ENCODE results near the gene PTGDS.
"Not testable (repeated sequence)": the region's sequence is repeated elsewhere in the genome, so short reads cannot be mapped to it uniquely, and the experiment has no call there.

The PTGDS gene

DNA sequence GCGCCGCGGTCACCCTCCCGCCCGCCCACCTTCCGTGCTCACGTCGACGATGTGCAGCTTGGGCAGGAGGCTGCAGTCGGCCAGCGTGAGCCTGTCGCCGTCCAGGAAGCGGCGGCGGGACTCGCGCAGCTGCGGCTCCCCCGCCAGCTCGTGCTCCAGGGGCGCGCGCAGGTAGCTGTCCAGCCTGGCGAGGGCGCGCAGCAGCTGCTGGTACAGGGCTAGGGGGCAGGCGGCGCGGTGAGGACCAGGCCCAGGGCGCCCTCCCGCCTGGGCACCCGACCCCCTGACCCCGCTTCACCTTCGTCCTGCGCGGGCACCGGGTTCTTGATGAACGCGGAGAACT is 17.6 kb downstream of the PTGDS start:
- DNase-seq, result no peak
- Mint-ChIP-seq H3K27me3 (peaks cover 9% of the 10 kb centered on the region), H3K9me3 (no peaks in the 10 kb centered on the region), H3K4me3 (no peak overlapping the region), H3K36me3 (ENCODE audit: low read depth) (peaks cover 19% of the 10 kb centered on the region), H3K27ac (no peak overlapping the region), H3K4me1 (ENCODE audit: low read depth) (peaks cover 46% of the 10 kb centered on the region)

DNA sequence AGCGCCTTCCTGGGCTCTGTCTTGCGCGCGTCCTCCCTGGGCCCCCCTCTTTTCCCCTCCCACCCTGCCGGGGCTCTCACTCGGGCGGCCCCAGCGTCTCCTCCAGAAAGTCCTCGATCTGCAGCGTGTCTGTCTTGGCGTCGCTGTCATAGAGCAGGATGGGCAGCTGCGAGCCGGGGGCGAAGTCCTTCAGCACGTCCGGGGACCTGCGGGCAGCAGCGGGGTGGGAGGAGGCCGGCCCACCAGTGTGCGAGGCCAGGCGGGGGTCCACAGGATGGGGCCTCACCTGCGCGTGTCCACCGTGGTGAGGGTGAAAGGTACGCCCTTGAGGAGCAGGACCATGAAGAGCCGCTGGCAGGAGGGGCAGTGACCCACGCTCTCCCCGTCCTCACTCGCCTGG is 18.1 kb downstream of the PTGDS start:
- H3K27me3 Mint-ChIP-seq, result peaks cover 9% of the 10 kb centered on the region
- peaks cover 51% of the 10 kb centered on the region for H3K4me1 Mint-ChIP-seq (ENCODE audit: low read depth)
- DNase-seq, result no peak
- no peak overlapping the region for H3K4me3 Mint-ChIP-seq
- H3K36me3 Mint-ChIP-seq (ENCODE audit: low read depth), result peaks cover 19% of the 10 kb centered on the region
- H3K27ac Mint-ChIP-seq, result no peak overlapping the region
- H3K9me3 Mint-ChIP-seq, result no peaks in the 10 kb centered on the region

- Mint-ChIP-seq H3K27ac (no peak overlapping the region), H3K36me3 (ENCODE audit: low read depth) (peaks cover 19% of the 10 kb centered on the region), H3K27me3 (peaks cover 9% of the 10 kb centered on the region), H3K4me1 (ENCODE audit: low read depth) (peaks cover 55% of the 10 kb centered on the region), H3K9me3 (no peaks in the 10 kb centered on the region), H3K4me3 (no peak overlapping the region)
- DNase-seq, result no peak
These were observed 18.5 kb downstream of the PTGDS start for GRCh38 chr9:136995772-136996311.

DNA sequence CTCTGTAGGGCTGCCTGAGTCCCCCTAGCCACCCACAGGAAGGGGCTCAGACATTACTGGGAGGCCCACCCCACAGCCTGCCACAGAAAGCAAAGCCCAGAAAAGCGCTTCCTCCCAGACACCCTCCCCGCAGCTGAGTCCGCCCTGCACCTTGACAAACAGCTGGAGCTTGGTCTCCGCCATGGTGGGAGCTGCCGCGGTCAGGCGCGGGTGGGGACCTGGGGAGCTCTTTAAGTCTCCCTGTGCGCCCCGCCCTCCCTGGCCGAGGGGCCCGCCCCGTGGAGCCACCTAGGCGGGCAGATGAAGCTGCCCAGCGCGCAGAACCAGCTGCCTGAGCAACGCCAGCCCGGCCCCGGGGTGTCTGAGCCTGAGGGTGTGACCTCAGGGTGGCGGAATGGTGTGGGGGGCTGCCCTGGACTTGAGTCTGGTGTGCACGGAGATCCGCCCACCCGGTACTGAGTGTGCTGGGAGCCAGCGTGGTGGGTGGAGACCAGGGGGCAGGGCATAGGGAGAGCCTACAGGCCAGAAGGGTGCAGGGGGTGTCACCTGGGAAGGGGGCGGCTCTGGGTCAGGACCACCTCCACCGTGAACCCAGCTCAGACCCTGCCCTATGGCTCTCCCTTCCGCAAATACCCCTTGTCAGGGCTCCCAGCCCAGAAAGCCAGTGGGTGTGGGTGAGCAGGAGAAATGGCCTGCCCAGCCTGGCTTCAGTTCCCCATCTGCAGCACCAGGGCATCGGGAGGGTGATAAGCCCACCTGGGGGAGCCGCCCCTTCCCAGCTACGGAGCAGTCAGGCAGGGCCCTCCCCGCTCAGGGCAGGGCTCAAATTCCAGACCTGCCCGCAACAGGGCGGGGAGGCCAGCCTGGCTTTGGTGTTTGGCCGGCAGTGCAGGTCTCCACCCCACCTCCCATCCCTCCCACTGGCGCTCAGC is 19.3 kb downstream of the PTGDS start, which contains the start of gene CLIC3:
CLIC3 (minus strand) TSS at position 208 of the 932 bp plus-strand sequence; CDS start at position 183, 25 bp downstream.
- Mint-ChIP-seq H3K27ac (no peak within 1 kb of the TSS), H3K9me3 (no peaks in the 10 kb centered on the region)

DNA sequence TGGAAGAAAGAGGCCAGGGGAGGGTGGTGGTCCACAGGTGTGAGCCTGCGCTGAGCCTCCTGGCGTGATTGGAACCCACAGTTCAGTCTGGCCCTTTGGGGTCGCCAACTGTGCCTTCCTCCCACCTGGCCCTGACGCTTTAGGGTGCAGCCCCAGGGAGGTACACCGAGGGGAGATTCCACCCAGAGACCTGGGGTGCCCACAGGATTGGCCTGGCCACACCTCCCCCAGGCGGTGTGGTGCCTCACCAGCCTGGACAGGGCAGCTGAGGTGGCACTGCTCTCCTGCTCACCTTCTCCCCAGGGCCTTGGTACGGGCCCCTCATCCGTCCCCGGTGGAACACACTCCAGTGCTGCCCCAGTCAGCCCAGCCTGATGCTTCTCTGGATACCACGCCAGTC is 20.1 kb downstream of the PTGDS start:
- H3K27me3 Mint-ChIP-seq, result peaks cover 9% of the 10 kb centered on the region
- H3K9me3 Mint-ChIP-seq, result no peaks in the 10 kb centered on the region
- H3K4me3 Mint-ChIP-seq, result peak overlapping the region; percentile 4
- H3K36me3 Mint-ChIP-seq (ENCODE audit: low read depth), result peaks cover 19% of the 10 kb centered on the region
- DNase-seq, result no peak
- H3K4me1 Mint-ChIP-seq (ENCODE audit: low read depth), result peaks cover 51% of the 10 kb centered on the region
- H3K27ac Mint-ChIP-seq, result peak overlapping the region; percentile 71

More for the DNA sequence above, 19.3 kb downstream of the PTGDS start, which contains the start of gene CLIC3:
- Mint-ChIP-seq H3K4me1 (ENCODE audit: low read depth) (peaks cover 51% of the 10 kb centered on the region), H3K27me3 (peaks cover 9% of the 10 kb centered on the region), H3K4me3 (no peak within 1 kb of the TSS), H3K36me3 (ENCODE audit: low read depth) (peaks cover 19% of the 10 kb centered on the region)
- DNase-seq, result peak; percentile 68

DNA sequence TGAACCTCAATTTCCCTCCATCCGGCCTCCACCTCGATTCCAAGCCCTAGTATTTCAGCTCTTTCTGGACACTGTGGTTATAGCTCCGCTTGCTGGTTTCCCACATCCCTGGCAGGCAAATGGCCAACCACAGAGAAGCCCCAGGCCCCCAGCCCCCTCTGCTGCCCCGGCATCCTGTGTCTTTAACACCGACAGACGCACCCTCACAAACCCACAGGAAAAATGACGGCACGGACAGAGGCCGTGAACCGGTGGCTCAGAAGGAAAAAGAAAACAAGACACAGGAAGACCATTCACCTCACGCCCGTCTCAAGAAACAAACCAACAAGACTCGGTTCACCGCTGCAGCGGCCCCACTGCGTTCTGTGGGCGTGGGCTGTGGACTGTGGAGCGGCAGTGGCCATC is 20.5 kb downstream of the PTGDS start:
- Mint-ChIP-seq H3K9me3 (no peaks in the 10 kb centered on the region), H3K4me1 (ENCODE audit: low read depth) (peaks cover 51% of the 10 kb centered on the region), H3K27me3 (peaks cover 9% of the 10 kb centered on the region)

GRCh38 chr9:137000177-137000930 is 23.1 kb downstream of the PTGDS start:
- Mint-ChIP-seq H3K9me3 (no peaks in the 10 kb centered on the region), H3K27me3 (peaks cover 9% of the 10 kb centered on the region), H3K4me3 (peak overlapping the region; percentile 38), H3K4me1 (ENCODE audit: low read depth) (peaks cover 38% of the 10 kb centered on the region), H3K36me3 (ENCODE audit: low read depth) (no peaks in the 10 kb centered on the region), H3K27ac (peak overlapping the region; percentile 69)
- no peak for DNase-seq

More for the DNA sequence above, 20.5 kb downstream of the PTGDS start:
- Mint-ChIP-seq H3K36me3 (ENCODE audit: low read depth) (peaks cover 15% of the 10 kb centered on the region), H3K27ac (peak overlapping the region; percentile 71), H3K4me3 (peak overlapping the region; percentile 4)
- no peak for DNase-seq

GRCh38 chr9:137001857-137002645 is 24.7 kb downstream of the PTGDS start:
- DNase-seq, result no peak
- H3K36me3 Mint-ChIP-seq (ENCODE audit: low read depth), result no peaks in the 10 kb centered on the region
- H3K4me3 Mint-ChIP-seq, result no peak overlapping the region
- no peaks in the 10 kb centered on the region for H3K9me3 Mint-ChIP-seq
- H3K27me3 Mint-ChIP-seq, result peaks cover 9% of the 10 kb centered on the region
- H3K4me1 Mint-ChIP-seq (ENCODE audit: low read depth), result peaks cover 39% of the 10 kb centered on the region
- no peak overlapping the region for H3K27ac Mint-ChIP-seq

DNA sequence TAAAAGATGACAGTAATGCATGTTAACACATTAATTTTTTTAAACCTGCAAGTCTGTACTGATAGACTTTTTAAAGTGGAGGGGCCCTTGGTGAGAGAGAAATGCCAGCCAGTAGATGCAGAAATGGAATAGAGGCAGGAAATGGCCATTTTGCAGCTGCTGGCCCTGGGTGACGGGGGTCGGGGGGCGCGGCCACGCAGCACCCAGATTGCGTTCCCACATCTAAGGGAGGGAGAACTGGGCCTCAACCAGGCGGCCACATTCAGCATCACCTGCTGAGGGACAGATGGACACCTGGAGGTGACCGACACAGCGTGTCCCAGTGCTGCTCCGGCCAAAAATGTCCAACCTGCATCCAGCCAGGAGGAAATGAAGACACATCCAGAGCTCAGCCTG is 25.3 kb downstream of the PTGDS start:
- Mint-ChIP-seq H3K27me3 (peaks cover 7% of the 10 kb centered on the region), H3K9me3 (no peaks in the 10 kb centered on the region), H3K27ac (no peak overlapping the region), H3K36me3 (ENCODE audit: low read depth) (no peaks in the 10 kb centered on the region), H3K4me3 (no peak overlapping the region), H3K4me1 (ENCODE audit: low read depth) (peaks cover 34% of the 10 kb centered on the region)
- DNase-seq, result no peak

DNA sequence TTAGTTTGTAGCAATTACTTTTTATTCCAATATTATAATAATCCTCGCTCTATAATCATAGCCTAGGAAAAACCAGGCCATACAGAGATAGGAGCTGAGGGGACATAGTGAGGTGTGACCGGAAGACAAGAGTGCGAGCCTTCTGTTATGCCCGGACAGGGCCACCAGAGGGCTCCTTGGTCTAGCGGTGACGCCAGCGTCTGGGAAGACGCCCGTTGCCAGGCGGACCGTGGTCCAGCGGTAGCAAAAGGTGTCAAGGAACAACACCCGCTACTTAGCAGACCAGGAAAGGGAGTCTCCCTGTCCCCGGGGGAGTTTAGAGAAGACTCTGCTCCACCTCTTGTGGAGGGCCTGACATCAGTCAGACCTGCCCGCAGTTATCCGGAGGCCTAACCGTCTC is 27.0 kb downstream of the PTGDS start:
- H3K4me1 Mint-ChIP-seq (ENCODE audit: low read depth), result peaks cover 21% of the 10 kb centered on the region
- H3K9me3 Mint-ChIP-seq; H3K36me3 Mint-ChIP-seq (ENCODE audit: low read depth); H3K27me3 Mint-ChIP-seq; H3K4me3 Mint-ChIP-seq; H3K27ac Mint-ChIP-seq: not testable (repeated sequence)
- peak; percentile 52 for DNase-seq

GRCh38 chr9:137006116-137007003 is 29.1 kb downstream of the PTGDS start:
- H3K4me1 Mint-ChIP-seq (ENCODE audit: low read depth), result peaks cover 9% of the 10 kb centered on the region
- H3K9me3 Mint-ChIP-seq, result no peaks in the 10 kb centered on the region
- H3K36me3 Mint-ChIP-seq (ENCODE audit: low read depth), result peaks cover 3% of the 10 kb centered on the region
- DNase-seq, result no peak
- H3K27me3 Mint-ChIP-seq, result no peaks in the 10 kb centered on the region
- peak overlapping the region; percentile 59 for H3K27ac Mint-ChIP-seq
- H3K4me3 Mint-ChIP-seq, result no peak overlapping the region

- Mint-ChIP-seq H3K36me3 (ENCODE audit: low read depth) (peaks cover 7% of the 10 kb centered on the region), H3K4me3 (no peak overlapping the region), H3K27ac (no peak overlapping the region), H3K9me3 (no peaks in the 10 kb centered on the region), H3K27me3 (no peaks in the 10 kb centered on the region), H3K4me1 (ENCODE audit: low read depth) (peaks cover 9% of the 10 kb centered on the region)
- DNase-seq, result no peak
These were observed 30.0 kb downstream of the PTGDS start for GRCh38 chr9:137007108-137007815.

- peaks cover 9% of the 10 kb centered on the region for H3K4me1 Mint-ChIP-seq (ENCODE audit: low read depth)
- H3K4me3 Mint-ChIP-seq, result no peak overlapping the region
- peaks cover 9% of the 10 kb centered on the region for H3K36me3 Mint-ChIP-seq (ENCODE audit: low read depth)
These were observed 30.5 kb downstream of the PTGDS start for GRCh38 chr9:137007816-137008270.

More at GRCh38 chr9:137007816-137008270, 30.5 kb downstream of the PTGDS start:
- Mint-ChIP-seq H3K27me3 (no peaks in the 10 kb centered on the region), H3K9me3 (no peaks in the 10 kb centered on the region), H3K27ac (no peak overlapping the region)
- no peak for DNase-seq
